Measurements from ENCODE around the gene SYNPO2.

SYNPO2 gene

GRCh38 chr4:118915468-118915867, 26.8 kb downstream of the SYNPO2 start:
- TF ChIP-seq FOXP2 (optimal IDR thresholded peaks at IDR 0.05; ENCODE audit: borderline replicate concordance, extremely low read depth, extremely low read length, insufficient read depth), result no peak
- TF ChIP-seq, protein P1, sequence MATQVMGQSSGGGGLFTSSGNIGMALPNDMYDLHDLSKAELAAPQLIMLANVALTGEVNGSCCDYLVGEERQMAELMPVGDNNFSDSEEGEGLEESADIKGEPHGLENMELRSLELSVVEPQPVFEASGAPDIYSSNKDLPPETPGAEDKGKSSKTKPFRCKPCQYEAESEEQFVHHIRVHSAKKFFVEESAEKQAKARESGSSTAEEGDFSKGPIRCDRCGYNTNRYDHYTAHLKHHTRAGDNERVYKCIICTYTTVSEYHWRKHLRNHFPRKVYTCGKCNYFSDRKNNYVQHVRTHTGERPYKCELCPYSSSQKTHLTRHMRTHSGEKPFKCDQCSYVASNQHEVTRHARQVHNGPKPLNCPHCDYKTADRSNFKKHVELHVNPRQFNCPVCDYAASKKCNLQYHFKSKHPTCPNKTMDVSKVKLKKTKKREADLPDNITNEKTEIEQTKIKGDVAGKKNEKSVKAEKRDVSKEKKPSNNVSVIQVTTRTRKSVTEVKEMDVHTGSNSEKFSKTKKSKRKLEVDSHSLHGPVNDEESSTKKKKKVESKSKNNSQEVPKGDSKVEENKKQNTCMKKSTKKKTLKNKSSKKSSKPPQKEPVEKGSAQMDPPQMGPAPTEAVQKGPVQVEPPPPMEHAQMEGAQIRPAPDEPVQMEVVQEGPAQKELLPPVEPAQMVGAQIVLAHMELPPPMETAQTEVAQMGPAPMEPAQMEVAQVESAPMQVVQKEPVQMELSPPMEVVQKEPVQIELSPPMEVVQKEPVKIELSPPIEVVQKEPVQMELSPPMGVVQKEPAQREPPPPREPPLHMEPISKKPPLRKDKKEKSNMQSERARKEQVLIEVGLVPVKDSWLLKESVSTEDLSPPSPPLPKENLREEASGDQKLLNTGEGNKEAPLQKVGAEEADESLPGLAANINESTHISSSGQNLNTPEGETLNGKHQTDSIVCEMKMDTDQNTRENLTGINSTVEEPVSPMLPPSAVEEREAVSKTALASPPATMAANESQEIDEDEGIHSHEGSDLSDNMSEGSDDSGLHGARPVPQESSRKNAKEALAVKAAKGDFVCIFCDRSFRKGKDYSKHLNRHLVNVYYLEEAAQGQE (IDR thresholded peaks at IDR 0.05; ENCODE audit: insufficient read depth in 1 of 2, low read depth in 2 of 2, low read length in 2 of 2), result no peak
- TF ChIP-seq POLR2AphosphoS5 (IDR thresholded peaks at IDR 0.05; ENCODE audit: low read depth, low read length), result no peak
- TF ChIP-seq SIN3A (IDR thresholded peaks at IDR 0.05; ENCODE audit: borderline replicate concordance, insufficient read depth, low read length), result no peak
- no peak for TF ChIP-seq TAF1 (IDR thresholded peaks at IDR 0.05; ENCODE audit: borderline replicate concordance, insufficient read depth, low read length)

DNA sequence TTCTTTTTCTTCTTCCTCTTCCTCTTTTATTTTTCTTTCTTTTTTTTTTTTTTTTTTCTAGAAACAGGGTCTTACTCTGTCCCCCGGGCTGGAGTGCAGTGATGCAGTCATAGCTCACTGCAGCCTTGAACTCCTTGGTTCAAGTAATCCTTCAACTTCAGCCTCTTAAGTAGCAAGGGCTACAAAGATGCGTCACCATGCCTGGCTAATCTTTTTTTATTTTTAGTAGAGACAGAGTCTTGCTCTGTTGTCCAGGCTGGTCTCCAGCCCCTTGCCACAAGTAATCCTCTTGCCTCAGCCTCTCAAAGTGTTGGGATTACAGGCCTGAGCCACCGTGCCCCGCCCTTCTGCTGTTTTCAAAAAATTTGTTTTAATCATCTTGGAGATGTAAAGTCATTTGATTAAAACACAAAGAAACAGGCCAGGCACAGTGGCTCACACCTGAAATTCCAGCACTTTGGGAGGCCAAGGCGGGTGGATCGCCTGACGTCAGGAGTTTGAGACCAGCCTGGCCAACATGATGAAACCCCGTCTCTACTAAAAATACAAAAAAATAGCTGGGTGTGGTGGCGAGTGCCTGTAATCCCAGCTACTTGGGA, 28.1 kb downstream of the SYNPO2 start:
- TF ChIP-seq POLR2AphosphoS5 (IDR thresholded peaks at IDR 0.05; ENCODE audit: low read depth, low read length) (no peak), TAF1 (IDR thresholded peaks at IDR 0.05; ENCODE audit: borderline replicate concordance, insufficient read depth, low read length) (no peak), FOXP2 (optimal IDR thresholded peaks at IDR 0.05; ENCODE audit: borderline replicate concordance, extremely low read depth, extremely low read length, insufficient read depth) (no peak)
- TF ChIP-seq, protein P1 (IDR thresholded peaks at IDR 0.05; ENCODE audit: insufficient read depth in 1 of 2, low read depth in 2 of 2, low read length in 2 of 2), result no peak

- TF ChIP-seq FOXP2 (optimal IDR thresholded peaks at IDR 0.05; ENCODE audit: borderline replicate concordance, extremely low read depth, extremely low read length, insufficient read depth), result no peak
- no peak for TF ChIP-seq SIN3A (IDR thresholded peaks at IDR 0.05; ENCODE audit: borderline replicate concordance, insufficient read depth, low read length)
- TF ChIP-seq, protein P1 (IDR thresholded peaks at IDR 0.05; ENCODE audit: insufficient read depth in 1 of 2, low read depth in 2 of 2, low read length in 2 of 2), result no peak
- TF ChIP-seq TAF1 (IDR thresholded peaks at IDR 0.05; ENCODE audit: borderline replicate concordance, insufficient read depth, low read length), result no peak
- TF ChIP-seq POLR2AphosphoS5 (IDR thresholded peaks at IDR 0.05; ENCODE audit: low read depth, low read length), result no peak
Measured at GRCh38 chr4:118917582-118917981, 28.9 kb downstream of the SYNPO2 start.

DNA sequence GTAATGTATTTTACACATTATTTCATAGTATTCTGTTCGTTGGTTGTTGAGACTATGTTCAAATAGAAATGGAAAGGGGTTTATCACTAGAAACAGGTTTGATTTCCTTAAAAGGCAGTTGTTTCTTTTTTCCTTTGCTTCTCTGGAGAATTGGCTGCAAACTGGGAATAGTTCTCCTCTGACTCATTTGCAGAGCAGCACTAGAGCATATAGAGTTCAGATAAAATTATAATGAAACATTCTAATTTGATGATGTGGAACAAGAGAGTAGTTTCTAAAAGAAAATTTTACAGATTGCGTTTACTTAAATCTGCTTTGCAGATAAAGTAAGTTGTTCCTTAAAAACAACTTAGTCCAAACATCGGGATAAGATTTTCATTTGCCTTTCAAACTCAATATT, 29.7 kb downstream of the SYNPO2 start:
- TF ChIP-seq SIN3A (IDR thresholded peaks at IDR 0.05; ENCODE audit: borderline replicate concordance, insufficient read depth, low read length) (no peak), FOXP2 (optimal IDR thresholded peaks at IDR 0.05; ENCODE audit: borderline replicate concordance, extremely low read depth, extremely low read length, insufficient read depth) (no peak), POLR2AphosphoS5 (IDR thresholded peaks at IDR 0.05; ENCODE audit: low read depth, low read length) (no peak), TAF1 (IDR thresholded peaks at IDR 0.05; ENCODE audit: borderline replicate concordance, insufficient read depth, low read length) (no peak)
- TF ChIP-seq, protein P1 (IDR thresholded peaks at IDR 0.05; ENCODE audit: insufficient read depth in 1 of 2, low read depth in 2 of 2, low read length in 2 of 2), result no peak

DNA sequence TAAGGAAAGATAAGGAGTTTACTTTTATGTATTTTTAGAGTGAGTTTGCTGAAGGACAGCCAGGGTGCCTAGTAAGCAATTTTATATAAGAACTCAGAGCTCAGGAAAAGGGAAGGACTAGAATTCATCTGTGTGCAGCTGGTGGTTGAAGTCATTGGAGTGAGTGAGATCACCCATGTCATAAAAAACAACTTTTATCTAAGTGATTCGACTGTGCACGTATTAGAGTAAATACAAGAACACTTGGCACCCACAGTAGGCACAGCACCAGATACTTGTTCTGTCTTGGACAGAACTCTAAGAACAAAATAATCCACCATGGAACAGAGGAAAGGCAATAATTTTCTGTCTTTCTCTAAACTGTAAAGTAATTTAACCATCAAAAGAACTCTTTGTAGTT, 31.6 kb downstream of the SYNPO2 start:
- no peak for TF ChIP-seq POLR2AphosphoS5 (IDR thresholded peaks at IDR 0.05; ENCODE audit: low read depth, low read length)
